Measurements from ENCODE around the gene SYCP3.

The SYCP3 gene

DNA sequence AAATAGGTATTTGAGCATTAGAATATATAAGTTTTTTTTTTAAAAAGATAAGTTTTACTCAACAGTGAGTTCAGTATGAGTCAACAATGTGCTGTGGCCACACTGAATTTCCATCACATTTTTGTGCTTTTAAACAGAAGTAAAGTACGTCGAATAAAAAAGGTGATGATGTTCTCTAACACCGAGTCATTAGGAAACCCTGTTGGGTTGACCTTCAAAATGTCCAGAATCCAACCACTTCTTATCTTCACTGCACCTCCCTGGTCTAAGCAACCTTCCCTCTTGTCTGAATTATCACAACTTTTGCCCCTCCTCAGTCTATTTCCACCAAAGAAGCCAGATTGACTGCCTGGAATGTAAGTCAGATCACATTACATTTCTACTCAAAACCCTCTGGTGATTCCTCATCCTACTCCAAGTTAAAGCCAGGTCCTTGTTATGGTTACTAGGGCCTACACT lies 43.0 kb upstream of the SYCP3 start:
- no peak for TF ChIP-seq CTCF (IDR thresholded peaks at IDR 0.05; ENCODE audit: poor library complexity, severe bottlenecking)
- Histone ChIP-seq H3K9me3 (ENCODE audit: severe bottlenecking) (no peaks in the 10 kb centered on the region), H3K4me3 (ENCODE audit: severe bottlenecking) (no peak overlapping the region), H3K4me1 (ENCODE audit: insufficient read depth, poor library complexity, severe bottlenecking) (no peaks in the 10 kb centered on the region), H3K36me3 (ENCODE audit: low read depth) (peaks cover 11% of the 10 kb centered on the region; the same call in 1 of the 2 replicates), H3K27ac (ENCODE audit: poor library complexity, severe bottlenecking) (no peak overlapping the region), H3K27me3 (ENCODE audit: insufficient read depth, poor library complexity, severe bottlenecking) (no peaks in the 10 kb centered on the region)
- ATAC-seq (ENCODE audit: low read depth): no peak
- no peak for DNase-seq (ENCODE audit: low spot score)

DNA sequence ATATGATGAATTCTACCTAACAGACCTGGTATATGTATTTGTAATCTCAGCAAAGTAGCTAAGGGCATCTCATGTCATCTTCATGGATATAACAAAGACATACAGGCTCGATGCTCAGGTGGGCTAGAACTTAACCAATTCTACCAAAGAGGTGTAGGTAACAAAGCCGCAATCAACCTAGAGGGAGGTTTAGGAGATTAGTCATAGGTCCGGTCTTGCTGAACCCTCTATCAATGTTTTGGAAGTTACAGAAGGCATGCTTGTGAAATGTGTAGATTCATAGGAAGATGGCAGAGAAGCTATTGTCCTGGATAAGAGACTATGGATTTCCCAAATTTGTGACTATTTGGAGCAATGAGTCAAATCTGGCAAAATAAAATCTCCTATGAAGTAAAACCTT lies 42.6 kb upstream of the SYCP3 start:
- Histone ChIP-seq H3K27ac (ENCODE audit: poor library complexity, severe bottlenecking) (no peak overlapping the region), H3K27me3 (ENCODE audit: insufficient read depth, poor library complexity, severe bottlenecking) (no peaks in the 10 kb centered on the region), H3K4me3 (ENCODE audit: severe bottlenecking) (no peak overlapping the region), H3K36me3 (ENCODE audit: low read depth) (0 out of 2 replicates have a peak, but pooled peaks cover 8% of the 10 kb centered on the region), H3K9me3 (ENCODE audit: severe bottlenecking) (no peaks in the 10 kb centered on the region), H3K4me1 (ENCODE audit: insufficient read depth, poor library complexity, severe bottlenecking) (no peaks in the 10 kb centered on the region)
- DNase-seq (ENCODE audit: low spot score) (no peak), ATAC-seq (ENCODE audit: low read depth) (no peak)
- no peak for TF ChIP-seq CTCF (IDR thresholded peaks at IDR 0.05; ENCODE audit: poor library complexity, severe bottlenecking)

- Histone ChIP-seq H3K27me3 (ENCODE audit: insufficient read depth, poor library complexity, severe bottlenecking) (no peaks in the 10 kb centered on the region), H3K36me3 (ENCODE audit: low read depth) (0 out of 2 replicates have a peak, but pooled peaks cover 5% of the 10 kb centered on the region), H3K27ac (ENCODE audit: poor library complexity, severe bottlenecking) (no peak overlapping the region), H3K9me3 (ENCODE audit: severe bottlenecking) (no peaks in the 10 kb centered on the region), H3K4me1 (ENCODE audit: insufficient read depth, poor library complexity, severe bottlenecking) (no peaks in the 10 kb centered on the region), H3K4me3 (ENCODE audit: severe bottlenecking) (no peak overlapping the region)
- DNase-seq (ENCODE audit: low spot score): no peak
- no peak for TF ChIP-seq CTCF (IDR thresholded peaks at IDR 0.05; ENCODE audit: poor library complexity, severe bottlenecking)
- ATAC-seq (ENCODE audit: low read depth): no peak
Measured at GRCh38 chr12:101780599-101780998, 41.3 kb upstream of the SYCP3 start.

- H3K36me3 ChIP-seq (ENCODE audit: low read depth): 0 out of 2 replicates have a peak, but pooled peaks cover 3% of the 10 kb centered on the region
- no peak for DNase-seq (ENCODE audit: low spot score)
- H3K27ac ChIP-seq (ENCODE audit: poor library complexity, severe bottlenecking): no peak overlapping the region
Measured at GRCh38 chr12:101779626-101780025, 40.4 kb upstream of the SYCP3 start.

More at GRCh38 chr12:101779626-101780025, 40.4 kb upstream of the SYCP3 start:
- no peaks in the 10 kb centered on the region for H3K27me3 ChIP-seq (ENCODE audit: insufficient read depth, poor library complexity, severe bottlenecking)
- TF ChIP-seq CTCF (IDR thresholded peaks at IDR 0.05; ENCODE audit: poor library complexity, severe bottlenecking): no peak
- H3K9me3 ChIP-seq (ENCODE audit: severe bottlenecking): no peaks in the 10 kb centered on the region
- ATAC-seq (ENCODE audit: low read depth): no peak
- H3K4me1 ChIP-seq (ENCODE audit: insufficient read depth, poor library complexity, severe bottlenecking): no peaks in the 10 kb centered on the region
- H3K4me3 ChIP-seq (ENCODE audit: severe bottlenecking): no peak overlapping the region

All from RWPE2 (cell line).